Measurements from ENCODE around the gene NOTCH3.
A peak's percentile ranks its signal among the peaks of the same experiment; 100 is the strongest.

NOTCH3 gene

DNA sequence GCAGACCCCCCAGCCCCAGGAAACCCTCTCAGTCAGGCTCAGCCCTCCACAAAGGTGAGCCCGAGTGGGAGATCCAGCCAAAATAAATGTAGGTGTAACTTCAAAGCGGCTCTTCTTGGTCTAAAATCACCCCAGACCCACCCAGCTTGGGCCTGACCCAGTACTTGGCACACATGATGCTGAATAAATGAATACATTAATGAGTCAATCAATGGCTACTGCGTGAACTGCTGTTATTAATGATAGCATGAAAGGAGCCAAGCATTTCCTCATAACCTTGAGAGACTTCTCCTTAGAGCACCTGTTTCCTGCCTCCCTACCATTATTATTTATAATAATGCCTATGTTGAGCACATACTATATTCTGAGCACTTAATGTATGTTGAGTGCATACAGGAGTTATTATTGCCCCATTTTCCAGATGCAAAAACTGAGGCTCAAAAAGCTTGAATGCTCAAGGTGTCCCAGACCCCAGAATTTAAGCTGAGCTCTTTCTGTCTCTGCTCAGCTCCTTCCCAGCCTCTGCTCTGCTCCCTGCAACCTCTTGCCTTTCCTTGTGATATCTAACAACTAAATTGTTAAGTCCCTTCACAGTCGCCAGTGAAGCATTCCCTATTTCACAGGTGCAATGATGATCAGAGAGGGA lies 4.3 kb downstream of the NOTCH3 start:
- no peak overlapping the region for H3K4me3 ChIP-seq (replicated peaks; ENCODE audit: low read depth, low read length)
- TF ChIP-seq, protein P1, sequence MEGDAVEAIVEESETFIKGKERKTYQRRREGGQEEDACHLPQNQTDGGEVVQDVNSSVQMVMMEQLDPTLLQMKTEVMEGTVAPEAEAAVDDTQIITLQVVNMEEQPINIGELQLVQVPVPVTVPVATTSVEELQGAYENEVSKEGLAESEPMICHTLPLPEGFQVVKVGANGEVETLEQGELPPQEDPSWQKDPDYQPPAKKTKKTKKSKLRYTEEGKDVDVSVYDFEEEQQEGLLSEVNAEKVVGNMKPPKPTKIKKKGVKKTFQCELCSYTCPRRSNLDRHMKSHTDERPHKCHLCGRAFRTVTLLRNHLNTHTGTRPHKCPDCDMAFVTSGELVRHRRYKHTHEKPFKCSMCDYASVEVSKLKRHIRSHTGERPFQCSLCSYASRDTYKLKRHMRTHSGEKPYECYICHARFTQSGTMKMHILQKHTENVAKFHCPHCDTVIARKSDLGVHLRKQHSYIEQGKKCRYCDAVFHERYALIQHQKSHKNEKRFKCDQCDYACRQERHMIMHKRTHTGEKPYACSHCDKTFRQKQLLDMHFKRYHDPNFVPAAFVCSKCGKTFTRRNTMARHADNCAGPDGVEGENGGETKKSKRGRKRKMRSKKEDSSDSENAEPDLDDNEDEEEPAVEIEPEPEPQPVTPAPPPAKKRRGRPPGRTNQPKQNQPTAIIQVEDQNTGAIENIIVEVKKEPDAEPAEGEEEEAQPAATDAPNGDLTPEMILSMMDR (IDR thresholded peaks at IDR 0.05; ENCODE audit: low read length, missing control alignments) = no peak
- no peak for DNase-seq (ENCODE audit: low read depth)

DNA sequence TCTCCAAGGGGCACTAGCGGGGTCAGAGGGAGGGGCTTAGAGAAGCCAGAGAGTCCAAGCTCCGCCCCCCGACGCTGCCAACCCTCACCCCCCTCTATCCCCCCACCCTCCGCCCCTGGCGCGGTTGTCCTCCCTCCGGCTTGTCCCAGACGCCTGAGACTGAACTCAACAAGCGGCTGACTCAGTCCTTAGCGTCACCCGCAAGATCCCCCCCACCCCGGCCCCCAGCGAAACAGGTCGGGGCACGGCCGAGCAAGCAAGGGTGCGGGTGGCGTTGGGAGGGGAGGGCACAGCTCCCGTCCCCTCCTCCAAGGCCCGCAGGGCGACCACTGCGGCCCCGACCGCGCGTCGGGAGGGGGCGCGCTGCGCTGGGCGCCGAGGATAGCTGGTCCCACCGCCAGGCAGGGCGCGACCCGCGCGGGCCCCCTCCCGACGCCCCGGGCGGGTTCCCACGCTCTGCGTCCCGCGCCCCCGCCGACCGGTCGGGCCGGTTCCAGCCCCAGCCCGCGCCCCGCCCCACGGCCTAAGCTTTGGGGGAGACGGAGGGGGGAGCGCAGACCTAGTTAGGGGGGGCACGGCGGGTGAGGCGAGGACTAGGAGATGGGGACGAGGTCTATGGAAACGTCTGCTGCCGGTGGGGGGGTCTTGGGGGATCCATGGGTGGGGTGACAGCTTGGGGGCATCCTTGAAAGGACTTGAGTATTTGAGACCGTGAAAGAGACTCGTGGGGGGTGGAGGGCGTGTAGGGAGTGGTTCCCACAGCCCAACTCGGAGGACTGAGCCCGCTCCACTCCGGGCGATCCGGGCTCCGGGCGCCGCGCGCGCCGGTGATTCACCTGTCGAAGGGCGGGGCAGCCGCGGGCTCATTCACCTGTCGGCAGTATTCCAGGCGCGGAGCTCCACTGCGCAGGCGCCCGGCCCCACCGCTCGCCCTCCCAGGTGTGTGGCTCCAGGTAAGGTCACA lies 5.1 kb downstream of the NOTCH3 start:
- peak; percentile 56 for DNase-seq (ENCODE audit: low read depth)
- H3K4me3 ChIP-seq (replicated peaks; ENCODE audit: low read depth, low read length) = peak overlapping the region; percentile 40
- TF ChIP-seq, protein P1 (IDR thresholded peaks at IDR 0.05; ENCODE audit: low read length, missing control alignments) = no peak

DNA sequence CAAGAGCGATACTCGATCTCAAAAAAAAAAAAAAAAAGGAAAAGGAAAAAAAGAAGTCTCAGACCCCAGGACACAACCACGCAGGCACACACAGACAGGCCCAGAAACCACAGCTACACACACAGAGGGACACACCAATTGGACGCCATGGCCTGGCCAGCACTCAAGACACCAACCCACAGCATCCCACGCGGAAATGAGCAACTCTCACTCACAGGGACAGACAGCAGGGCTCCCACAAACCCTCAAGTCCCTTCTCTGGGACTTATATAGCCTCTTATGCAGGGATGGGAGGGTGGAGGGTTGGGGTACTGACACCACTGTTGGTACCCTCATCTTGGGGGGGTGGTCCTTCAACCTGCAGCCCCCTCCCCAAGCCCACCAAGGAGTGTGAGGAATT lies 5.9 kb downstream of the NOTCH3 start:
- no peak overlapping the region for H3K4me3 ChIP-seq (replicated peaks; ENCODE audit: low read depth, low read length)
- TF ChIP-seq, protein P1 (IDR thresholded peaks at IDR 0.05; ENCODE audit: low read length, missing control alignments) = no peak
- peak; percentile 56 for DNase-seq (ENCODE audit: low read depth)

DNA sequence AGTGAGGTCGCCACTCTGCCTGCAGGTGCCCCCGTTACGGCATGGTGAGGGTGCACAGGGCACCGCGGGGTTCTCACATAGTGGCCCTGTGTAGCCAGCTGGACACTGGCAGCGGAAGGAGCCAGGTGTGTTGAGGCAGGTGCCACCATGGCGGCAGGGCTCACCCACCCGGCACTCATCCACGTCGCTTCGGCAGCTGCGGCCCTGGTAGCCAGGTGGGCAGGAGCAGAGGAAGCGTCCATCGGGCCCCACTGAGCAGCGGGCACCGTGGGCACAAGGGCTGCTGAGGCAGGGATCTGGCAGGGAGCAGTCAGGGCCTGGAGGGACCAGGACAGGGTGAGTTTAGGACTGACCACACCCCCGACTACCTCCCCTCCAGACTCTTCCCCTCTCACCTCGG lies 8.8 kb downstream of the NOTCH3 start:
- no peak for DNase-seq (ENCODE audit: low read depth)
- no peak overlapping the region for H3K4me3 ChIP-seq (replicated peaks; ENCODE audit: low read depth, low read length)
- TF ChIP-seq, protein P1 (IDR thresholded peaks at IDR 0.05; ENCODE audit: low read length, missing control alignments) = no peak

DNA sequence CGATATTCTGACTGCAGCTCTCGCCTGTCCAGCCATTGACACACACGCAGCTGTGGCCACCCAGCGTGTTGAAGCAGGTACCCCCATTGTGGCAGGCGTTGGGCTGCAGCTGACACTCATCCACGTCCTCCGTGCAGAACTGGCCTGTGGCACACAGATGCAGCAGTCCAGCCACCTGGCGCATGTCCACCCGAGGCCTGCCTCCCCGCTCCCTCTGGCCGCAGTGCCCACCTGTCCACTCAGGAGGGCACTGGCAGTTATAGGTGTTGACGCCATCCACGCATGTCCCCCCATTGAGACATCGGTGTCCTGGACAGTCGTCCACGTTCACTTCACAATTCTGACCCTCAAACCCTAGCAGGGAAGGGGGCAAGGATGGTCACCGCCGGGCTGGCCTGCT lies 9.3 kb downstream of the NOTCH3 start:
- TF ChIP-seq, protein P1 (IDR thresholded peaks at IDR 0.05; ENCODE audit: low read length, missing control alignments) = no peak
- H3K4me3 ChIP-seq (replicated peaks; ENCODE audit: low read depth, low read length) = no peak overlapping the region
- DNase-seq (ENCODE audit: low read depth) = no peak

DNA sequence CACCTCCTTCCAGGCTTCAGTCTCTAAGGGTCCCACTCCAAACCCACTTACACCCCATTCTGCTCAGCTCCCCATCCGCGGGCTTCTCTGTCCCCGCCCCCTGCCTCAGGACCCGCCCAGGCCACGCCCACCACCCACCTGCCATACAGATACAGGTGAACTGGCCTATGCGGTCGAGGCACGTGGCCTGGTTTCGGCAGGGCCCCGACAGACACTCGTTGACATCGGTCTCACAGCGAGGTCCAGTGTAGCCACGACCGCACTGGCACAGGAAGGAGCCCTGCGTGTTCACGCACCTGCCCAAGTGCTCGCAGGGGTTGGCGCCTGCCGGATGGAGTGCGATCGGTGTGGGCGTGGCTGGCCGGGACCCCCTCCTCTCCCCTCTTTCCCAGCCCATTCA lies 11.9 kb downstream of the NOTCH3 start:
- no peak for DNase-seq (ENCODE audit: low read depth)
- no peak overlapping the region for H3K4me3 ChIP-seq (replicated peaks; ENCODE audit: low read depth, low read length)
- TF ChIP-seq, protein P1 (IDR thresholded peaks at IDR 0.05; ENCODE audit: low read length, missing control alignments) = no peak

All from fibroblast of pulmonary artery (primary cell).